ES-I3 (cell line): ENCODE data around the gene DGKB.

Experiments
- H3K36me3 ChIP-seq: 2 replicates; pipeline ENCODE4 v1.6.1; 2013; ENCODE audit warnings: mild to moderate bottlenecking, low read length, control low read depth, moderate library complexity; ENCODE audit not compliant: insufficient read depth
- H3K4me1 ChIP-seq: 2 replicates; pipeline ENCODE4 v1.6.1; 2013; ENCODE audit warnings: mild to moderate bottlenecking, control low read depth, low read length; ENCODE audit not compliant: insufficient read depth
- H3K9ac ChIP-seq: 2 replicates; pipeline ENCODE4 v1.6.1; 2013; ENCODE audit warnings: low read depth, mild to moderate bottlenecking, low read length, moderate library complexity
- H3K9me3 ChIP-seq: 2 replicates; pipeline ENCODE4 v1.6.1; 2013; ENCODE audit warnings: mild to moderate bottlenecking, low read length, moderate library complexity; ENCODE audit not compliant: control insufficient read depth, insufficient read depth

The DGKB gene

GRCh38 chr7:14826426-14826825 lies 76.1 kb downstream of the DGKB start:
- Histone ChIP-seq H3K4me1 (no peaks in the 10 kb centered on the region), H3K36me3 (no peaks in the 10 kb centered on the region; the same call in 1 of the 2 replicates), H3K9me3 (no peaks in the 10 kb centered on the region), H3K9ac (no peak overlapping the region)

- Histone ChIP-seq H3K9ac (no peak overlapping the region), H3K9me3 (no peaks in the 10 kb centered on the region), H3K36me3 (no peaks in the 10 kb centered on the region; the same call in 1 of the 2 replicates), H3K4me1 (no peaks in the 10 kb centered on the region)
Observed at GRCh38 chr7:14825912-14826311, 76.6 kb downstream of the DGKB start.

- H3K9ac ChIP-seq: no peak overlapping the region
- no peaks in the 10 kb centered on the region for H3K36me3 ChIP-seq
- H3K4me1 ChIP-seq: no peaks in the 10 kb centered on the region
- H3K9me3 ChIP-seq: no peaks in the 10 kb centered on the region
Observed at GRCh38 chr7:14822481-14822854, 80.1 kb downstream of the DGKB start.

- Histone ChIP-seq H3K4me1 (no peaks in the 10 kb centered on the region), H3K36me3 (no peaks in the 10 kb centered on the region), H3K9me3 (no peaks in the 10 kb centered on the region), H3K9ac (no peak overlapping the region)
Observed at GRCh38 chr7:14821757-14822480, 80.6 kb downstream of the DGKB start.

GRCh38 chr7:14818871-14819270 lies 83.7 kb downstream of the DGKB start:
- H3K4me1 ChIP-seq: no peaks in the 10 kb centered on the region
- no peak overlapping the region for H3K9ac ChIP-seq
- H3K9me3 ChIP-seq: no peaks in the 10 kb centered on the region
- no peaks in the 10 kb centered on the region for H3K36me3 ChIP-seq

- no peaks in the 10 kb centered on the region for H3K4me1 ChIP-seq
- H3K9me3 ChIP-seq: no peaks in the 10 kb centered on the region
- no peaks in the 10 kb centered on the region for H3K36me3 ChIP-seq
- H3K9ac ChIP-seq: no peak overlapping the region
Observed at GRCh38 chr7:14817829-14818614, 84.5 kb downstream of the DGKB start.

- H3K9me3 ChIP-seq: no peaks in the 10 kb centered on the region
- no peaks in the 10 kb centered on the region for H3K36me3 ChIP-seq
- no peak overlapping the region for H3K9ac ChIP-seq
- H3K4me1 ChIP-seq: no peaks in the 10 kb centered on the region
Observed at GRCh38 chr7:14807507-14807906, 95.0 kb downstream of the DGKB start.

- H3K36me3 ChIP-seq: no peaks in the 10 kb centered on the region
- no peaks in the 10 kb centered on the region for H3K4me1 ChIP-seq
- H3K9me3 ChIP-seq: no peaks in the 10 kb centered on the region
- H3K9ac ChIP-seq: no peak overlapping the region
Observed at GRCh38 chr7:14806891-14807290, 95.7 kb downstream of the DGKB start.

- Histone ChIP-seq H3K36me3 (no peaks in the 10 kb centered on the region), H3K9me3 (no peaks in the 10 kb centered on the region), H3K9ac (no peak overlapping the region), H3K4me1 (no peaks in the 10 kb centered on the region)
Observed at GRCh38 chr7:14805105-14805719, 97.3 kb downstream of the DGKB start.

- Histone ChIP-seq H3K36me3 (no peaks in the 10 kb centered on the region), H3K4me1 (no peaks in the 10 kb centered on the region), H3K9me3 (no peaks in the 10 kb centered on the region; the same call in 1 of the 2 replicates), H3K9ac (no peak overlapping the region)
Observed at GRCh38 chr7:14800664-14801063, 101.9 kb downstream of the DGKB start.

GRCh38 chr7:14793151-14793550 lies 109.4 kb downstream of the DGKB start:
- H3K36me3 ChIP-seq: no peaks in the 10 kb centered on the region
- H3K4me1 ChIP-seq: peaks cover 16% of the 10 kb centered on the region; the same call in 1 of the 2 replicates
- no peaks in the 10 kb centered on the region; the same call in 1 of the 2 replicates for H3K9me3 ChIP-seq
- H3K9ac ChIP-seq: no peak overlapping the region

GRCh38 chr7:14787551-14787950 lies 115.0 kb downstream of the DGKB start:
- H3K9ac ChIP-seq: no peak overlapping the region
- H3K36me3 ChIP-seq: no peaks in the 10 kb centered on the region
- H3K9me3 ChIP-seq: no peaks in the 10 kb centered on the region
- H3K4me1 ChIP-seq: no peaks in the 10 kb centered on the region

GRCh38 chr7:14786314-14786895 lies 116.1 kb downstream of the DGKB start:
- Histone ChIP-seq H3K9me3 (no peaks in the 10 kb centered on the region), H3K36me3 (no peaks in the 10 kb centered on the region), H3K4me1 (no peaks in the 10 kb centered on the region), H3K9ac (no peak overlapping the region)

GRCh38 chr7:14777806-14778205 lies 124.7 kb downstream of the DGKB start:
- no peaks in the 10 kb centered on the region for H3K4me1 ChIP-seq
- no peaks in the 10 kb centered on the region for H3K36me3 ChIP-seq
- peaks cover 17% of the 10 kb centered on the region for H3K9me3 ChIP-seq
- H3K9ac ChIP-seq: no peak overlapping the region
